HG03045 (cell line): ENCODE data around the gene HPX.

Source experiments
- ATAC-seq: cut with Tn5 transposase; IDR thresholded peaks from one replicate; pipeline ENCODE4 v1.9.1; 2021; ENCODE audit warnings: mild to moderate bottlenecking, moderate library complexity; ENCODE audit not compliant: unreplicated experiment

The HPX gene

GRCh38 chr11:6440906-6441358, at the start of gene HPX:
Gene HPX, minus strand, starts transcription at chr11:6440987. Its CDS starts 24 bp downstream, at chr11:6440963.
- ATAC-seq = no peak

- no peak for ATAC-seq
These were observed 48.5 kb upstream of the HPX start for GRCh38 chr11:6489306-6489705.

- ATAC-seq = no peak
These were observed 48.0 kb upstream of the HPX start for GRCh38 chr11:6488821-6489220.

GRCh38 chr11:6488342-6488741, 47.6 kb upstream of the HPX start:
- ATAC-seq = no peak

GRCh38 chr11:6486938-6487337, 46.2 kb upstream of the HPX start:
- ATAC-seq = no peak

DNA sequence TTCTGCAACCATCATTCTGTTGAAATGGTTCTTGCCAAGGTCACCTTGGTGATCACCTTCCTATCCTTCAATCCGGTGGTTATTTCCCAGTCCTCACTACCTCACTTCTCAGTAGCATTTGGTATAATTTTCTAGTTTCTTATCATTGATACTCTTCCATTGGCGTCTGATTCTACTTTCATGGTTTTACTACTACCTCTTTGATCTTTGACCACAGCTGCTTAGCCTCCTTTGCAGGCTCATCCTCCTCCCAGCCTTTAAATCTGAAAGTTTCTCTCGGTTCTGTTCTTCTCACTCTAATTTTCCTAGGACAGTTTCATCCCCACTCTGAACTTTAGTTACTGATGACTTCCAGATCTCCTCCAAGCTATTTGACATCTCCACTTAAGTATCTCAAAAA, 45.5 kb upstream of the HPX start:
- no peak for ATAC-seq

- ATAC-seq = no peak
These were observed 44.9 kb upstream of the HPX start for GRCh38 chr11:6485661-6486060.

DNA sequence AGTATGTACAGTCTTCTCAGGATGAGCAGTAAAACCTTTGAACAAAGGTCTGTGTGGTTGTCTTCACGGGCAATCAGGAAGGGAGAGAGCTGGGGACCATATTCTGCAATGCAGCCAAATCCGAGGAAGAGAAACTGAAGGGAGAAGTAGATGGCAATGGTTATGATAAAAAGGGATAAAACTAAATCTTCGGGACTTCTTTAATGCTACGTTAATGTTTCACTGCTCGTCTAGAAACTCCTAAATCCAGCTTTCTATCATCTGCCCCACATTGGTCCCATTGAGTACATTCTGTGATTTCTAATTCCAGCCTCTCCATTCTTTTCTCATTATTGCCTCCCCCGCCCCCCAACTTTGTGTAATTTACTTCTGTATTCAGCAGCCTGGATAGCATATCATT, 42.2 kb upstream of the HPX start:
- ATAC-seq = no peak

DNA sequence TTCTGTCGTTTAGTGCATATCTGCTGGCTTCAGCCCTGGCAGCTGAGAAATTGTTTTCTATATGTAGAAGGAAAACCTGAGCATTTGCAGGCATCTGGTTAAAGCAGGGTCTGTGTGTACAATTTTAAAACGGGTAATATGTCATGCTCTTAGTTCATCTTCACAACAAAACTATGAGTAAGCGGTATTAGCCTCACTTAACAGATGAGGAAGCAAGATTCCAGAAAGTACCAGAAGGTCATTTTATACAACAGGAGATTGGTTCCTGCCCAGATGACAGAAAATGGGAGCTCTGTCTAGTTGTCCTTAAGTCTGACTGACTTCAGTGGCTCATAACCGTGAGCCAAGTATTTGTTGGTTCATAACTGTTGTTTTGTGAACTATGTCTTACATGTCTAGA, 41.7 kb upstream of the HPX start:
- no peak for ATAC-seq

GRCh38 chr11:6481924-6482275, 41.1 kb upstream of the HPX start:
- ATAC-seq = peak; percentile 1

GRCh38 chr11:6481012-6481923, 40.5 kb upstream of the HPX start, which contains the start of the genes ARFIP2 and TIMM10B:
Gene ARFIP2, minus strand, starts transcription at chr11:6481331. Its CDS starts 910 bp downstream, at chr11:6480421.
Gene TIMM10B, plus strand, starts transcription at chr11:6481501. Its CDS starts 16 bp downstream, at chr11:6481517.
- peak; percentile 98 for ATAC-seq

GRCh38 chr11:6480299-6480914, 39.6 kb upstream of the HPX start:
- ATAC-seq = no peak

DNA sequence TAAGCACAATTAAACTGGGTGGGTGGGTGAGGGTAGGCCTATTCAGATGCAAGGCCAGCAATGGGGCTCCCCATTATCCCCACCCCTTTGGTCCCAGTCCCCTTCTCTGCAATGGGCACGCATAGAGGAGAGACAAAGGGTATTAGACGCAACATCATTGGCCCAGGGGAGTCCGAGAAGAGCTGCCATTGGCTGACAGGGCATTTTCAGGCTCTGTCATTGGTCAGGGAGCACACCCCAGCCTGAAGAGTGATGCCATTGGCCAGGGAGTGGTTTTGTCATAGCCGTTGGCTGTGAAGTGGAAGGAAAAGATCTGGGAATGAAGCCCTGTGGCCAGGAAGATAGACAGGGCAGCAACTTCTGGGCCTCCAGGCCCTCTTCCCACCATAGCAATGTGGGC, 35.8 kb upstream of the HPX start:
- no peak for ATAC-seq

DNA sequence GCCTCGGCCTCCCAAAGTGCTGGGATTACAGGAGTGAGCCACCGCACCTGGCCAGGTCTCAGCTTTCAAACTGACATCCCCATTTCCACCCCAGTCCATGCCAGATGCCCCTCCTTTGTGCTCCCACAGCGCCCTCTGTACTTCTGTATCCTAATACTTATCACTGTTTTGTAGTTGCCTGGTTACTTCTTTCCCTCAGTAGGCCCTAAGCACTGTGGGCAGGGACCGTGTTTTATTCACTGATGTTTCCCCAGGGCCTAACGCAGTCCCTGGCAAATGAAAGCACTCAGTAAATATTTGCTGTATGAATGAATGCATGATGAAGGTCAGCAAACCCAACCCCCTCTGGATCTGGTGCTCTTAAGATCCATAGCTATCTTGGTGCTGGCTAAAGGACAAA, 35.1 kb upstream of the HPX start:
- ATAC-seq = no peak

GRCh38 chr11:6474806-6475500, 34.2 kb upstream of the HPX start:
- ATAC-seq = no peak

GRCh38 chr11:6474413-6474792, 33.6 kb upstream of the HPX start:
- ATAC-seq = no peak

GRCh38 chr11:6473451-6474412, 32.9 kb upstream of the HPX start, which contains the start of gene TRIM3:
Gene TRIM3, minus strand, starts transcription at chr11:6473941. Its CDS starts 8,246 bp downstream, at chr11:6465695.
- peak; percentile 79 for ATAC-seq

DNA sequence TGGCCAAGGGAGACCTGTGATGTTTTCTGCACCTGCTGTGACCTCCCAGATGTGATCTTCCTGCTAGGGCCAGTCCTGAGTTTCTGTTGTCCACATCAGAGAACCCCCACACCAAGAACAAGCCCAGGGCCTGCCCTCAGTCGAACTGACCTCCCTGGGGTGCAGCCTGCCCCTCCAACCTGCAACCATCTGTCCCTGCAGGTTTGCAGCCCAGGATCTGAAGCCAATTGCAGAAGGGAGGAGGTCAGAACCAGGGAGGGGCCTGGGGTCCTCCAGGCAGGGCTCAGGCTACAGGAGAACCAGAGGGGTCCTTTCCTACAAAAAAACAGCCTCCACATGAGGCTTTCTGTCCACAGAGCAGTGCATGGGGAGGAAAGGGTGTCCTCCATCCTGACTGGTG, 32.1 kb upstream of the HPX start:
- no peak for ATAC-seq

DNA sequence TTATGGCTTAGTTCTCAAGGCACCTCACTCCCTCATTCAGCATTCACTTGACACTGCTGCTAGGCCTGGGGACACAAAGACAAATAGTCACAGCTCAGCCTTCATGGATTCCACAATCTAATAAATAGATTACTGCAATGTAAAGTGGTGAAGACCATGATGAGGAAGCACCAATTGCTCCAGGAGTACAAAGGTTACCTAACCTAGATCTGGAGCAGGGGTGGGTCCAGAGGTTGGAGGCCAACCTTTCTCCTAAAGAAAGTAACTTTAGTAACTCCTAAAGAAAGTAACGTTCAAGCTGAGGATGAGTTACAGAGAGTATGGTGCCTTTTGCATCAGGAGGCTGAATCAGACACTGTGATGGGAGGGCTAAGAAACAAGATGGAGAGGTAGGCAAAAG, 28.8 kb upstream of the HPX start:
- ATAC-seq = no peak
